SU-DHL-6 (cell line): Measurements from ENCODE around the gene LCOR.

Experiments used
- H2AFZ ChIP-seq: fragments of 200-600 bp; sonication (generic); 2 replicates; pipeline ENCODE4 v1.6.1; 2014; ENCODE audit warnings: low read depth, mild to moderate bottlenecking, moderate library complexity, mixed read lengths, antibody characterized with exemption, low read length; ENCODE audit not compliant: severe bottlenecking
- H3F3A ChIP-seq: fragments of 200-600 bp; shearing (Covaris generic); 2 replicates; pipeline ENCODE4 v1.6.0; 2016; ENCODE audit warnings: antibody characterized with exemption, mild to moderate bottlenecking; ENCODE audit not compliant: insufficient read depth
- H3K27ac ChIP-seq: fragments of 200-600 bp; sonication (generic); 2 replicates; pipeline ENCODE4 v1.5.1; 2016; ENCODE audit warnings: low read depth, mild to moderate bottlenecking, low read length, moderate library complexity, mixed read lengths
- H3K27me3 ChIP-seq: fragments of 200-600 bp; sonication (generic), shearing (Covaris generic); 2 replicates; pipeline ENCODE4 v1.6.0; 2014; ENCODE audit warnings: mild to moderate bottlenecking, low read length
- H3K36me3 ChIP-seq: fragments of 200-600 bp; sonication (generic); 2 replicates; pipeline ENCODE4 v1.6.1; 2014; ENCODE audit warnings: mild to moderate bottlenecking, low read length, mixed read lengths
- H3K4me2 ChIP-seq: fragments of 300-600, 200-600 bp; shearing (Covaris generic), sonication (generic); 2 replicates; pipeline ENCODE4 v1.6.0; 2014; ENCODE audit warnings: low read length, low read depth, mild to moderate bottlenecking; ENCODE audit not compliant: poor library complexity, severe bottlenecking
- H3K4me3 ChIP-seq: fragments of 200-600 bp; sonication (generic); 2 replicates; pipeline ENCODE4 v1.5.1; 2014; ENCODE audit warnings: antibody characterized with exemption, low read length, mild to moderate bottlenecking, mixed read lengths; ENCODE audit not compliant: insufficient read depth, poor library complexity, severe bottlenecking
- H3K79me2 ChIP-seq: fragments of 200-600 bp; sonication (generic); 2 replicates; pipeline ENCODE4 v1.6.1; 2014; ENCODE audit warnings: mild to moderate bottlenecking, low read length, moderate library complexity; ENCODE audit not compliant: insufficient read depth
- H3K9ac ChIP-seq: fragments of 200-600 bp; sonication (generic); 2 replicates; pipeline ENCODE4 v1.7.0; 2014; ENCODE audit warnings: mild to moderate bottlenecking, low read length
- H3K9me2 ChIP-seq: fragments of 200-600 bp; sonication (generic); replicated peaks from 2 replicates; pipeline ENCODE4 v1.6.1; 2014; ENCODE audit warnings: low read length; ENCODE audit not compliant: insufficient read depth
- H3K9me3 ChIP-seq: fragments of 200-600 bp; sonication (generic); 2 replicates; pipeline ENCODE4 v1.6.1; 2014; ENCODE audit warnings: low read length, mixed read lengths; ENCODE audit not compliant: insufficient read depth
- H4K20me1 ChIP-seq: fragments of 200-600 bp; sonication (generic); 2 replicates; pipeline ENCODE4 v1.6.1; 2014; ENCODE audit warnings: low read depth, mild to moderate bottlenecking, antibody characterized with exemption, low read length, moderate library complexity, mixed read lengths
- CTCF ChIP-seq: fragments of 200-600 bp; sonication (generic); IDR thresholded peaks from one replicate; pipeline ENCODE4 v1.5.1; 2017; ENCODE audit warnings: antibody characterized with exemption, mild to moderate bottlenecking, low read length, moderate library complexity; ENCODE audit not compliant: insufficient read depth, poor library complexity, severe bottlenecking
- EZH2phosphoT487 ChIP-seq: fragments of 200-600 bp; sonication (generic), shearing (Covaris generic); conservative IDR thresholded peaks from 2 replicates; pipeline ENCODE4 v1.6.1; 2018; ENCODE audit warnings: mild to moderate bottlenecking, antibody characterized with exemption, low read length, moderate library complexity, mixed read lengths

The LCOR gene

GRCh38 chr10:97001183-97001991 lies 169.3 kb downstream of the LCOR start:
- H3K4me2 ChIP-seq = no peak overlapping the region
- no peak overlapping the region for H3K4me3 ChIP-seq
- no peak overlapping the region for H3K27ac ChIP-seq
- H3K27me3 ChIP-seq = no peaks in the 10 kb centered on the region
- H3K9ac ChIP-seq = no peak overlapping the region
- no peaks in the 10 kb centered on the region for H3F3A ChIP-seq
- no peaks in the 10 kb centered on the region for H3K79me2 ChIP-seq
- H4K20me1 ChIP-seq = no peaks in the 10 kb centered on the region
- H3K9me3 ChIP-seq = 0 out of 2 replicates have a peak, but pooled peaks cover 2% of the 10 kb centered on the region
- no peak overlapping the region for H2AFZ ChIP-seq
- TF ChIP-seq CTCF = no peak
- no peak for TF ChIP-seq EZH2phosphoT487
- H3K9me2 ChIP-seq = no peaks in the 10 kb centered on the region
- H3K36me3 ChIP-seq = no peaks in the 10 kb centered on the region

- no peak overlapping the region for H3K4me2 ChIP-seq
- H3F3A ChIP-seq = no peaks in the 10 kb centered on the region
- H3K36me3 ChIP-seq = 0 out of 2 replicates have a peak, but pooled peaks cover 6% of the 10 kb centered on the region
- no peak overlapping the region for H3K4me3 ChIP-seq
- no peak overlapping the region for H3K27ac ChIP-seq
- H2AFZ ChIP-seq = no peak overlapping the region
- no peaks in the 10 kb centered on the region for H3K9me2 ChIP-seq
- H4K20me1 ChIP-seq = no peaks in the 10 kb centered on the region
- no peaks in the 10 kb centered on the region for H3K27me3 ChIP-seq
- no peak for TF ChIP-seq CTCF
- TF ChIP-seq EZH2phosphoT487 = no peak
- H3K79me2 ChIP-seq = no peaks in the 10 kb centered on the region
- H3K9me3 ChIP-seq = peaks cover 15% of the 10 kb centered on the region; the same call in 1 of the 2 replicates
- H3K9ac ChIP-seq = no peak overlapping the region
Observed at GRCh38 chr10:97002670-97003069, 170.6 kb downstream of the LCOR start.

GRCh38 chr10:97003151-97003803 lies 171.2 kb downstream of the LCOR start:
- no peaks in the 10 kb centered on the region for H3K9me2 ChIP-seq
- no peak overlapping the region for H3K4me3 ChIP-seq
- TF ChIP-seq CTCF (no peak), EZH2phosphoT487 (no peak)
- peaks cover 15% of the 10 kb centered on the region; the same call in 1 of the 2 replicates for H3K9me3 ChIP-seq
- no peak overlapping the region for H2AFZ ChIP-seq
- 0 out of 2 replicates have a peak, but pooled peaks cover 6% of the 10 kb centered on the region for H3K36me3 ChIP-seq
- H3K27me3 ChIP-seq = no peaks in the 10 kb centered on the region
- no peak overlapping the region for H3K4me2 ChIP-seq
- no peak overlapping the region for H3K27ac ChIP-seq
- H3K79me2 ChIP-seq = no peaks in the 10 kb centered on the region
- no peaks in the 10 kb centered on the region for H4K20me1 ChIP-seq
- H3K9ac ChIP-seq = no peak overlapping the region
- no peaks in the 10 kb centered on the region for H3F3A ChIP-seq
